GM18502 (cell line): ENCODE results near the gene VAV2.

Source experiments
- ATAC-seq: cut with Tn5 transposase; IDR thresholded peaks from one replicate; pipeline ENCODE4 v1.9.1; 2021; ENCODE audit warnings: mild to moderate bottlenecking; ENCODE audit not compliant: unreplicated experiment, poor library complexity

The VAV2 gene

DNA sequence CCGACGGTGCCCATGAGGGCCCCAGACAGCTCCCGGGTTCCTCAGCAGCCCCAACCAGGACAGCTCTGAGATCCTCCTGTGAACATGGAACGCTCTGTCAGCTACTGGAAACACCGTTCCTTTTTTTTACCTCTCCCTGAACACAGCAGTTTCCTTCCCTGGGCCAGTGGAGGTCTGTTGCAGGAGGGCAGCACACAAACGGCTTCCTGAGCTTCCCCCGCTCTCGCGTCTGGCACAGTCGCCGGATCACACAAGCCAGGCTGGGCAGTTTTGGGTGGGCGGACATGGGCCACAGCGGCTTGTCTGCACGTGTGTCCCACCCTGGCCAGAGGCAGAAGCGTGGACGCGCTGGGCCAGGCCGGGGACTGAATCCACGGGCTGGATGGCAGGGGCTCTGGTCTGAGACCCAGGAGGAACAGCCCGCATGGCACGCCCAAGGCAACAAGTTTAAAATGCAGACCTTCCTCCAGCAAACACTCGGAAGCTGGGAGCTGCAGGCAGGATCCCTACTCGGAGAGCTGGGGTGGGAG is 147.2 kb downstream of the VAV2 start:
- ATAC-seq = no peak

DNA sequence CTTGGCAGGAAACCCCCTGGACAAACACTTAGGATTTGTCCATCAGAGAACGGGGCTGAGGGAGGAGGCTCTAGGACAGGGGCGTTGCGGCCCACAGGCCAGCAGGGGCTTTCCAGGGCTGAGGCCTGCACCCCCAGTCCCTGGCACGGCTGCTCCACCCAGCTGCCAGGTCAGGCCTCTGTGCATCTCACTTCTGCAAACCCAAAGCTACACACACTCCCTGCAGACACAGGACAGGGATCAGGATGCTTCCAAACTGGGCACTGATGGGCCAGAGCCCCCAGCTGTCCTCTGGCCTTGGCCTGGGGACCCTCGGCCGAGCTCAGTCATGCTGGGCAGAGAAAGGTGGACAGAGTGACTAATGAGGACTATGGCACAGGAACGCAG is 147.7 kb downstream of the VAV2 start:
- ATAC-seq = no peak

DNA sequence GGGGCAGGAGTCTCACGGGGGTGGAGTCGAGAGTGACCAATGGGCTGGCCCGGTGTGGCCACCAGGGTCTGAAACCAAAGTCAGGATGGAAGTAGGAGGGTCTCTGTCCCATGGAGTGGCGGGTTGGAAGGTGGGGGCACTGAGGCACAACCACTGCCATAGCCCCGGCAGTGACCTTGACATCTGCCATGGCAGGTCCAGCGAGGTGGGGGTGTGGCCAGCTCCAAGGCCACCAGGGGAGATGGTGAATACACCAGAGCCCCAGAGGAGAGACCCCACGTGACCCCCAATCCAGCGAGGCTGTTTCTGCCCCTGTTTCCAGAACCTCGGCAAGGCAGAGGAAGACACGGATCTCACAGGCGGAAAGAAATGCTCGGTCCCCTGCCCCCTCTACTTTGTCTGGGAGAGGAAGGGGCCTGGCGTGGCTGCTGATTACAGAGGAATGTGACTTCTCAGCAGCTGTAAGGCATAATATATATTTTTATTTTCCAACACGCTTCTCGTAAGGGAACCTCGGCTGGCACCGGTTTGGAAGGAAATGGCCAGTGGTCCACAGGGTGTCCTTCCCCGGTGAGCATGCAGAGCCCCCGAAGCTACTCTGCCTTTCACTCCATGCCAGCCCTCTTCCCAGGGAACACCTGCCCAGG is 148.2 kb downstream of the VAV2 start:
- no peak for ATAC-seq

GRCh38 chr9:133843250-133843649 is 148.9 kb downstream of the VAV2 start:
- no peak for ATAC-seq

DNA sequence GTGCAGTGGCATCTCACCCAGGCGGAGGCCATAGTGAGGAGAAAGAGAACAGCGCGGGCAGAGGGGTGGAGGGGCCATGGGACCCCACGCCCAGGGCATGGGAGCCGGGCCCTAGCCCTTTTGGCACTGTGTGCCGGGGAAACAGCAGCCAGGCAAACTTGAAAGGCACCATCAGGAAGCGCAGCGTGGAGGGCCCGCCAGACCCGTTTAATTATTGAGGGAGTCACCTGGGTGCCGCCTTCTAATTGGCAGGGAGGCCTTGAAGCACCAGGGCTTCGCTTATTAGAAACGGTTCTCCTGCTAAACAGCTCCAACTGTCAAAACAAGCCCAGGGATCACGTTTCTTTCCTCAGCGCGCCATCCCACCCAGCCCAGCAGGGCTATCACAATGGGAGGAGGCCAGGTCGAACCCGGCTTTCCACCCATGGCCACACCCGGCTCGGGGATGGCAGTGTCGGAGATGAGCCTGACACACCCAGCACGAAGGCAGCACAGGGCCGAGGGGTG is 149.3 kb downstream of the VAV2 start:
- no peak for ATAC-seq

- ATAC-seq = no peak
These were observed 149.9 kb downstream of the VAV2 start for GRCh38 chr9:133842174-133842573.

DNA sequence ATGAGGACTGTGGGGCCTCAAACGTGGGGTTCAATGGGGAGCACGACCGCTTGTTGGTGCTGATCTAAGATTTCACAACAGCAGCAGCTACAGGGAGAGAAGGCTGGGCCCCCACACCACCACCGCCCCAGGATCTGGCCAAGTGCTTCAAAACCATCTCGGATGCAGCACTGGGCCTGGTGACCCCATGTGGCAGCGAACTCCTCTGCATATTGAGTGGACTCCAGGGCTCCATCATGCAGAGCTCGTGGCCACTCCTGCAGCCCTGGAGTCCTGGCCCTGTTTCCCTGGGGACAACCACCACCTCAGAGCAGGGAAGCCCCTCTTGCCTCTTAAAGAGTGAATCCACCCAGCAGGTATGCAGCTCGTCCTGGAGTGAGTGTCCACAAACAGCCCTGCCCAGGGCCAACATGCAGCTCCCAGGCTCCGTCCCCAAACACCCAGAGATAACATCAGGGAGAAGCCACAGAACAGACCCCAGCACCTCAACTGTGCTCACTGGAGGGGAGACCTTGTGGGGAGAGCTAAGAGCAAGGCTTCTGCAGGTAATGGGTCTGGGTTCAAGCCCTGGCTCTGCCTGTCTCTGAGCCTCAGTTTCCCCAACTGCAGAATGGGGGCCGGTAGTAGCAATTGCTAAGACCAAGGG is 150.8 kb downstream of the VAV2 start:
- no peak for ATAC-seq

DNA sequence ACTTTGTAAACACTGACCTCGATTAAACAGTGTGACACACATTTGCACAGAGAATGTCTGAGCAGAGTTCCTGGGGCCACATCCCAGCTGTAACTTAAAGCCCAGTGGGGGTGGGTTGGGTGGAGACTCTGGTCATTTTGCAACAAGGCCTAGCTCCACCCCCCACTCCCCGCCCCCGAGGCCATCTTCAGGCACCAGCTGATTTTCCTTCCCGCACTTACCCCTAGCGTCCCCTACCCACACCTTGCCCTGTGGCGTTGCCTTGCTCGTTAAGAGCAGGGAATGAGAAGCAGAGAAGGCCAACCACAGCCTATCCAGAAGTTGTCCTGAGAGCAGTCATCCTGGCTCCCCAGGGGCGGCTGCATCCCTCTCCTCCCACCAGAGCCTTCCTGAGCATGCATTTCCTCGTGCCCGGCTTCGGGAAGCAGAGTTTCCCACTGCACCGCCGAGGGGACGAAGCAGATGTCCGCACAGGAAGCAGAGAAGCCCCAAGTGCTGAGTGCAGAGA is 152.2 kb downstream of the VAV2 start:
- ATAC-seq = no peak

- no peak for ATAC-seq
These were observed 153.1 kb downstream of the VAV2 start for GRCh38 chr9:133838859-133839507.

DNA sequence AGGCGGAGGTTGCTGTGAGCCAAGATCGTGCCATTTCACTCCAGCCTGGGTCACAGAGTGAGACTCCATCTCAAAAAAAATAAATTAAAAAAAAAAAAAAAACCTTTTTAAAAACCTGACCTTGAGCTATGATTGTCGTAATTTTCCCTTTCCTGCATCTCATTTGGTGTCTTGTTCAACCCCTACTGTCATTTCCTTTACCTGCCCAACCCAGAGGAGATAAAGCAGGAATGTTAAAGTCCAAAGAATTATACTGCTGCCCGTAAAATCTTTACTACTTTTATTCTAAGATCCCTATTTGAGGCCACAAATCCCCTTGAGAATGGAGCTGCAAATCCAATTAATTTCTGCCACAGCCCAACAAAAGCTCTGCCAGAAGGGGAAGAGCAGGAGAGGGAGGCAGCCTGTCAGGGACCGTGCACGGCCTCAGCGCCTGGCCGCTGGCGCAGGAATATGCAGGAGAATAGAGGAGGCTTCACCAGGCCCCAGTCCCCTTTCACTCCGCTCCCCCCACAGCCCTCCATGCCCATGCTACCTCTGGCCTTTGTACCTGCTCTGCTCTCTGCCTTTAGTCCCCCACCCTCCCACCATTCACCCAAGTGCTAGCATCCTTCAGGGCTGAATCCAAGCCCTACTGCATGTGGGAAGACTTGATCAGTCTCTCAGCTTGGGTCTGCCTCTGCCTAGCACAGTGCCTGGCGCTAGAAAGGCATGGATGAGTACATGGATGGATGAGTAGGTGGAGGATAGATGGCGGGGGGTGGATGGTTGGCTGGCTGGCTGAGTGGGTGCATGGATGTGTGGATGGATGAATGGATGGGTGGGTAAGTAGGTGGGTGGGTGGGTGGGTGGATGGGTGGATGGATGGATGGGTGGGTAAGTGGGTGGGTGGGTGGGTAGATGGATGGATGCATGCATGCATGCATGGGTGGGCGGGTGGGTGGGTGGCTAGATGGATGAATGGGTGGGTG is 154.2 kb downstream of the VAV2 start:
- ATAC-seq = no peak

DNA sequence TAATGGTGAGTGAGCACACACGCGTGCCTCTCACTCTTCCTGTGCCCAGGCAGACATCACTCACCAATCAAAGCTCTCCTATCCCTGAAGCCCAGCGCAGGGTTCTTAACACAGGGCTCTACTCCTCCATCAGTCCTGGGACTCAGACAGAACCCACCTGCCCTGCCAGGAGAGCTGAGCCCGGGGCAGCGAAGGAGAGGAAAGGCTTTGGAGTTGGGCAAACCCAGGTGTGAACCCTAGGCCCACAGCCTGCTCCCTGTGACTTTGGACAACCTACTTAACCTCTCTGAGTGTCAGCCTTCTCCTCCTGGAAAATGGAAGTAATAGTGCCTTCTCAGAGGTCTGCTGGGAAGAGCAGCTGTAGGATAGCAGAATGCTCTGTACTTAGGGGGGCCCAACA is 155.3 kb downstream of the VAV2 start:
- no peak for ATAC-seq

GRCh38 chr9:133836001-133836758 is 155.9 kb downstream of the VAV2 start:
- ATAC-seq = no peak

GRCh38 chr9:133835262-133835901 is 156.7 kb downstream of the VAV2 start:
- no peak for ATAC-seq

DNA sequence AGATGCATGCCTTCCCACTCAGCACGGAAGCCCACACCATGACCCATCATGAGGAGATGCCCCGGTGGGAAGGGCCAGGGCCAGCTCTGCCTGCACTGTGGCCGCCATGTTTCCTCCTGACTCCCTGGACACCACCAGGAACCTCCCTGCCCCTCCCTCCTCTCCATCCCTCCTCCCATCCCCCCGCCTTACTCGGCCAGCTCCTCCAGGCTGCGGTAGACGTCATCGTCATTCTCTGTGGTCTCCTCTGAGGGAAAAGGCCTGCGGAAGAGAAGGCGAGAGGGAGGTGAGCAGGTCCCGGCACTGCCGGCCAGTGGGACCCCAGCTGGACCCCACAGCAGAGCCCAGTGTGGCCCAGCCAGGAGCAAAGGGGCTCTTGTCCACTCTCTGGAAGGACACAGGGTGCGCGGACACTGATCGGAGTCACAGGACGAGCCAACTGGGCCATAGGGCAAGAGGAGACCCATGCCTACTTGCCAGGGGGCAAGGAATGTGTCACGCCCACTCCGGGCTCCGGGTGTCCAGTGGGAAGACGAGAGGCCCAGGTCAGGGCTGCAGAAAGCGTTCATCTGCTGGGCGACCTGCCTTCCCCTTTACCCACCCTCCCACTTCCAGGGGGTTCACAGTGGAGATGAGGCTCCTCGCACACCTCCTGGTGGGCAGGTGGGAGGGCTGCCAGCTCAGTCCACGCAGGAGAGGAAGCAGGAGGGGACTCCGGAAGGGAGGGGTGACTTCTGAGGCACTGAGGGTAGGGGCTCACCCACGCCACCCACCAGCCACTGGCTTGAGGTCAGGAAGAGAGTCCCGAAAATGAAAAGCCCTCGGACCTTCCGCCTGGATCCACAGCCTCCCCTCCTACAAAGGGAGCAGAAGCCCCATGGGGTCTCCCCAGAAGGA is 157.8 kb downstream of the VAV2 start:
- ATAC-seq = no peak

GRCh38 chr9:133833388-133834025 is 158.6 kb downstream of the VAV2 start:
- ATAC-seq = no peak

DNA sequence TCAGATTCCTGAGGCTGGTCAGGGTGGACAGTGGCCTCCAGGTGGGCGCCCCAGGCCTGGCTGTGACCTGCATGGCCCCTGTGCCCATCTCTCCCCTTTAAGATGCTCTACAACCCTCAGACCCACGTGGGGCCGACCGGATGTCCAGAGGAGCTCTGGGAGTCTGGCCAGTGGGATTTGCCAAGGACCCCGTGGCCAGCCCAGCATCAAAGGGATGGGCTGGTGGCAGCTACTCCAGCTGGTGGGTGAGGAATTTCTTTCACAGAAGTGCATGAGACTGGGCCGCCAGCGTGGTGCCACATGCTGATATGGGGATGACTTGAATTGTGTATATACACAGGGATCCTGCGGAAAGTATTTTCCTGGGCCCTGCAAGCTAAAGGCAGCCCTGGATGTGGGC is 159.2 kb downstream of the VAV2 start:
- no peak for ATAC-seq

DNA sequence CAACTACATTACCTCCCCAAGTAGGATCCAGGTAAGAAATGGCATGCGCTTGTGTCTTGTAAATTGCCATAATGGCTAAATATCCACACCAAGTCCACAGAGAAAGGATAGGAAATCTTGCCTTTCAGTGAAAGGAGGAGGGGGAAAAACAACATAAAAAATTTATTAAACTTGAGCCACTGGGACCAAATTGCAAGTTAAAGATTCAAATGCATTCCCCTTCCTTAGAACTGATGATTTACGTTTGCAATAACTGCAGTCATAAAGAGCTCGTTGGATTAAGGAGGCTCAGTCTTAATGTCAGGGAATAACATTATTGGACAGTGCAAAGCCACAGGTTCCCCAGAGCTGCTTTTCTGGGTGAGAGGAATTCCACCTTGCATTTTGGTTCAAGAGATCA is 161.4 kb downstream of the VAV2 start:
- no peak for ATAC-seq
